Coronary artery (tissue), 2 donors: Measurements from ENCODE around the gene USP7.
"Not testable (repeated sequence)": the region's sequence is repeated elsewhere in the genome, so short reads cannot be mapped to it uniquely, and the experiment has no call there.

Source experiments
- DNase-seq: peaks from one replicate; pipeline ENCODE4 v3.0.0-alpha.2; 2017; ENCODE audit warnings: low spot score
- H3K27ac ChIP-seq, 2 donors: fragments of 200-600 bp; sonication (generic); one replicate each; pipeline ENCODE4 v1.5.1; 2016 to 2019
- H3K4me3 ChIP-seq: fragments of 200-600 bp; sonication (generic); 2 replicates; pipeline ENCODE4 v1.5.1; 2016; ENCODE audit warnings: mild to moderate bottlenecking, moderate library complexity
- CTCF ChIP-seq: fragments of 200-600 bp; sonication (generic); IDR thresholded peaks from one replicate; pipeline ENCODE4 v1.5.1; 2019; ENCODE audit warnings: antibody characterized with exemption

The USP7 gene

GRCh38 chr16:8924214-8924613 lies 39.5 kb downstream of the USP7 start:
- no peak for TF ChIP-seq CTCF
- Histone ChIP-seq H3K4me3 (no peak overlapping the region), H3K27ac (no peak overlapping the region)
- DNase-seq = no peak

- DNase-seq = no peak
- Histone ChIP-seq H3K27ac (no peak overlapping the region), H3K4me3 (no peak overlapping the region)
- TF ChIP-seq CTCF = no peak
These were observed 40.5 kb downstream of the USP7 start for GRCh38 chr16:8923199-8923598.

- no peak overlapping the region for H3K4me3 ChIP-seq
- TF ChIP-seq CTCF = no peak
- DNase-seq = no peak
- no peak overlapping the region for H3K27ac ChIP-seq
These were observed 42.2 kb downstream of the USP7 start for GRCh38 chr16:8921347-8921984.

GRCh38 chr16:8920645-8921346 lies 42.9 kb downstream of the USP7 start:
- no peak for DNase-seq
- no peak overlapping the region for H3K27ac ChIP-seq
- no peak for TF ChIP-seq CTCF
- H3K4me3 ChIP-seq = no peak overlapping the region

GRCh38 chr16:8919934-8920462 lies 43.7 kb downstream of the USP7 start:
- H3K27ac ChIP-seq = no peak overlapping the region
- DNase-seq = no peak
- H3K4me3 ChIP-seq = no peak overlapping the region
- no peak for TF ChIP-seq CTCF

GRCh38 chr16:8919089-8919933 lies 44.4 kb downstream of the USP7 start:
- TF ChIP-seq CTCF = no peak
- no peak for DNase-seq

GRCh38 chr16:8917336-8917735 lies 46.4 kb downstream of the USP7 start:
- H3K27ac ChIP-seq, DNase-seq: not testable (repeated sequence)

More at GRCh38 chr16:8919089-8919933, 44.4 kb downstream of the USP7 start:
- Histone ChIP-seq H3K27ac (no peak overlapping the region), H3K4me3 (no peak overlapping the region)

More at GRCh38 chr16:8917336-8917735, 46.4 kb downstream of the USP7 start:
- H3K4me3 ChIP-seq = not testable (repeated sequence)
